Stimulated activated naive B cell treated with anti-CD40 and anti-IgM and Interleukin-4, amounts not matched to agents 10 μg/mL and 1 μg/mL and 100 μg/mL, for 72 hours (primary cell): ENCODE results near the gene TMEM51.

Experiments
- ATAC-seq, 2 donors: fragments of 150-1000 bp; cut with Tn5 transposase; replicated peaks; 2 replicates each; pipeline ENCODE4 v1.10.0; 2021; ENCODE audit warnings: moderate library complexity in 1 of 2
- DNase-seq: peaks from one replicate; pipeline ENCODE4 v3.0.0; 2021
- H3K27ac Mint-ChIP-seq: one replicate; pipeline ENCODE4 v1.8.0; 2022; ENCODE audit warnings: mild to moderate bottlenecking, mixed read lengths
- H3K27me3 Mint-ChIP-seq, 2 donors: one replicate each; pipeline ENCODE4 v1.8.0; 2022; ENCODE audit warnings: mixed read lengths in 2 of 2
- H3K36me3 Mint-ChIP-seq, 2 donors: one replicate each; pipeline ENCODE4 v1.8.0; 2022; ENCODE audit warnings: mixed read lengths in 2 of 2, mild to moderate bottlenecking in 1 of 2
- H3K4me1 Mint-ChIP-seq, 2 donors: one replicate each; pipeline ENCODE4 v1.8.0; 2022; ENCODE audit warnings: mixed read lengths in 2 of 2, mild to moderate bottlenecking in 1 of 2
- H3K4me3 Mint-ChIP-seq, 2 donors: one replicate each; pipeline ENCODE4 v1.8.0; 2022; ENCODE audit warnings: mild to moderate bottlenecking in 2 of 2, mixed read lengths in 2 of 2, moderate library complexity in 1 of 2
- H3K9me3 Mint-ChIP-seq, 2 donors: one replicate each; pipeline ENCODE4 v1.8.0; 2022; ENCODE audit warnings: mixed read lengths in 2 of 2, mild to moderate bottlenecking in 1 of 2

TMEM51 gene

DNA sequence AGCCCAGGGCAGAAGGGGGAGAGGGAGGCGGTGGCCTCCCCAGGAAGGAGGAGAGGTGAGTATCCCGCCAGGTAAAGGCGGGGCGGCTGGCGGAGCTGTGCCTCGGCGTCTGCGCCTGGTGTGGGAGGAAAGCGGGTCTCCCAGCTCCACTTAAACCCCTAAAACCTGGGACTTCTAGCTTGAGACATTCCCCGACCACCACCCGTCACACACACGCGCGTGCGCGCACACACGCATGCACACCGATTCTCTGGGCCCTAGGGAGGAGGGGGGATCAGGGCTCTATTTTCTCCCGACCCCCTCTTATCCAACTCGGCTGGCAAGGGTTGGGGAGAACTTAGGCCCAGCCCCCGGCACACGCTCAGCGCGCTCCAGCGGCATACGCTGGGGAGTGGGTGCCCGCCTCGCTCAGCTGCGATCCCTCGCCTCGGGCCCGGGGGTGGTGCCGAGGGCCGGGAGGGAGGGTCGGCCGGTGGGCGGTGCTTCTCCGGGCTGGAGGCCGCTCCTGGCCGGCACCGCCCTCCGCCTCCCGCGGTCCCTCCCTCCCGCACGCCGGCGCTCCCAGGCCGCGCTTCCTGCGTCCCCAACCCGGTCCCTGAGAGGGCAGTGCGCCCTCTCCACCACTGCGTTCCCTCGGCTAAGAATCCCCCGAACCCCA lies at the start of gene TMEM51:
Gene TMEM51, plus strand, starts transcription at position 564 of the 658 bp plus-strand sequence. CDS start 61,341 bp downstream, outside the sequence.
- peaks cover 52 to 57% of the 10 kb centered on the region in 2 donors for H3K27me3 Mint-ChIP-seq
- DNase-seq, result no peak

DNA sequence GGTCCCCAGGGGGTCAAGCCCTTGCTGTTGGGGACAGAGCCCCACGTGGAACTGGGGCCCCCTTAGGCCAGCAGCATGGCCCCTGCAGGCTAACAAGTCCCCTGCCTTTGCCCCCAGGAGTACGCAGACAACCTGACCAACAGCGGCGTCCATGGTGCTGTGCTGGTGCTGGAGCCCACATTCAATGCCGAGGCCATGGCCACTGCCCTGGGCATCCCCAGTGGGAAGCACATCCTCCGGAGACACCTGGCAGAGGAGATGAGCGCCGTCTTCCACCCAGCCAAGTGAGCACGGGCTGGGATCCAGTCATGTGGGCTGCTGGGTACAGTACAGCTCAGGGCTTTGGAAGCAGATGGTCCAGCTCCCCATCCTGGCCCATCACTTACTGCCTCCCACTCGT lies 49.6 kb upstream of the TMEM51 start:
- peaks cover 32% of the 10 kb centered on the region in 2 donors for H3K27me3 Mint-ChIP-seq
- no peak overlapping the region for H3K27ac Mint-ChIP-seq
- no peak for DNase-seq
- ATAC-seq, result no peak
- H3K4me3 Mint-ChIP-seq, result no peak overlapping the region
- no peaks in the 10 kb centered on the region for H3K36me3 Mint-ChIP-seq
- H3K4me1 Mint-ChIP-seq, result peaks cover 5 to 10% of the 10 kb centered on the region in 2 donors
- H3K9me3 Mint-ChIP-seq, result no peaks in the 10 kb centered on the region

More for the DNA sequence above, at the start of gene TMEM51:
- Mint-ChIP-seq H3K4me1 (peaks cover 14 to 40% of the 10 kb centered on the region in 2 donors), H3K9me3 (peaks cover 0 to 4% of the 10 kb centered on the region in 2 donors), H3K4me3 (peak within 1 kb of the TSS; percentile 44 to 56), H3K36me3 (no peaks in the 10 kb centered on the region), H3K27ac (no peak within 1 kb of the TSS)
- no peak for ATAC-seq

DNA sequence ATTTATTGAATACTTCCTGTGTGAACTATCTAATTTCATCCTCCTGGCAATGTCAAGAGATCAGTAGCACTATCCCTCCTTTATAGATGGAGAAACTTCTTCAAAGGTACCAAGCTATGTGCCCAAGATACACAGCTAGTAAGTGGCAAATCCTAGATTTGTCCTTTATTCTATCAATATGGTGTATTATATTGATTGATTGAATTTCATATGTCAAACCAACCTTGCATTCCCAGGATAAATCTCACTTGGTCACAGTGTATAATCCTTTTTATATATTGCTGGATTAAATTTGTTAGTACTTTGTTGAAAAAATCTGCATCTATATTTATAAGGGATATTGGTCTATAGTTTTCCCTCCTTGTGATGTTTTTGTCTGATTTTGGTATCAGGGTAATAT lies 48.8 kb upstream of the TMEM51 start:
- Mint-ChIP-seq H3K4me1 (peaks cover 5 to 10% of the 10 kb centered on the region in 2 donors), H3K27ac (no peak overlapping the region), H3K9me3 (no peaks in the 10 kb centered on the region), H3K27me3 (peaks cover 23 to 24% of the 10 kb centered on the region in 2 donors), H3K36me3 (no peaks in the 10 kb centered on the region), H3K4me3 (no peak overlapping the region)
- DNase-seq, result no peak
- ATAC-seq, result no peak

GRCh38 chr1:15106608-15107007 lies 46.9 kb upstream of the TMEM51 start:
- DNase-seq, result no peak
- no peak for ATAC-seq
- Mint-ChIP-seq H3K36me3 (no peaks in the 10 kb centered on the region), H3K9me3 (no peaks in the 10 kb centered on the region), H3K27me3 (peaks cover 5 to 7% of the 10 kb centered on the region in 2 donors), H3K4me3 (no peak overlapping the region), H3K4me1 (no peaks in the 10 kb centered on the region), H3K27ac (no peak overlapping the region)

DNA sequence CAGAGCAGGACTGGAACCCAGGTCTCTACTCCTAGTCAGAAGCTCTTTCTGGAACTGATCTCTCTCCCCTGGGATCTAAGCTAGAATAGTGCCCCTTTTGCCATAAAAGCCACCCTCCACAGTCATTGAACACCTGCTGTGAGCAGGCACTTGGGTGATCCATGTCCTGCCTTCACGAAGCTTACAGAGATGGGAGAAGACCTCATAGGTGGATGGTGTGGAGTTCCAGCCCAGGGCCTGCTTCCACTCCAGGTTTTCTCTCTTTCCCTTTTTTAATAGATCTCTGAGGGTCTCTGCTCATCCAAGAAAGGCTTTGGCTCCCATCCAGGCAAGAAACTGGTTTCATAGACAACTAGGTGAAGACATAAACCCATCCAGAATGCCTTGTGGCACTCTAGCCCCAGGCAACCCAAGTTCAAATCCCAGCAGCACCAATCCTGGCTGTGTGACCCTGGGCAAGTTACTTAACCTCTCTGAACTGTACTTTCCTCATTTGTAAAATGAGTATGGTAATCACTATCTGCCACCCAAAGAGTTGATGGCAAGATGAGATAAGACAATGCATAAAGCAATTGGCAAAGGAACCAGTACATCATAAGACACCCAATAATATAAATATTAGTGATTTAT lies 46.4 kb upstream of the TMEM51 start:
- Mint-ChIP-seq H3K27me3 (peaks cover 0 to 3% of the 10 kb centered on the region in 2 donors), H3K4me3 (no peak overlapping the region), H3K4me1 (peaks cover 2 to 4% of the 10 kb centered on the region in 2 donors), H3K9me3 (no peaks in the 10 kb centered on the region), H3K36me3 (no peaks in the 10 kb centered on the region), H3K27ac (no peak overlapping the region)
- DNase-seq, result no peak
- ATAC-seq, result no peak

- H3K27me3 Mint-ChIP-seq, result peaks cover 0 to 3% of the 10 kb centered on the region in 2 donors
- DNase-seq, result no peak
- H3K36me3 Mint-ChIP-seq, result no peaks in the 10 kb centered on the region
- no peak for ATAC-seq
- no peaks in the 10 kb centered on the region for H3K9me3 Mint-ChIP-seq
- no peak overlapping the region for H3K27ac Mint-ChIP-seq
- H3K4me1 Mint-ChIP-seq, result peaks cover 4% of the 10 kb centered on the region in 2 donors
- no peak overlapping the region for H3K4me3 Mint-ChIP-seq
Measured at GRCh38 chr1:15107911-15108310, 45.6 kb upstream of the TMEM51 start.

DNA sequence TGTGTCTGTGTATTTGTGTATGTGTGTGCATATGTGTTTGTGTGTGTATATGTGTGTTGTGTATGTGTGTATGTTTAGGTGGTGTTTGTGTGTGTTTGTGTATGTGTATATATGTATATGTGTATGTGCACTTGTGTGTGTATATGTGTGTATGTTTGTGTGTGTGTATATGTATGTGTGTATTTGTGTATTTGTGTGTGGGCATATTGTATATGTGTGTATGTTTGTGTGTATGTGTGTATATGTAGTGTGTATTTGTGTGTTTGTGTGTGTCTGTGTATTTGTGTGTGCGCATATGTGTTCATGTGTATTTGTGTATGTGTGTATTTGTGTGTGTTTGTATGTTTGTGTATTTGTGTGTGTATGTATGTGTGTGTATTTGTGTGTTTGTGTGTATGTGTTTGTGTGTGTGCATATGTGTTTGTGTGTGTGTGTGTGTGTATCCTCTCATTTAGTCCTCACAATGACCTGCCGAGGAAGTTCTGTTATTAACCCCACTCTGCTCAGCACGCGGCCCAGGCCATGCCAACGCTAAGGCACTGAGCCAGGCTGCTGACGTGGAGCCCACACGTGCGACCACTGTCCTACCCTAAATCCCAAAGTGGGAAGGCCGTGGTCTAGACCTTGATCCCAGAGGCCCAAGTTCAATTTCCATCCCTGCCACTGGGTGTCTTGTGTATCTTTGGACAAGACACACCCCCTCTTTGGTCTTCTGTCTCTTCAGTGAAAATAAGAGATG lies 43.2 kb upstream of the TMEM51 start:
- ATAC-seq (no peak), DNase-seq (no peak)
- Mint-ChIP-seq H3K36me3 (no peaks in the 10 kb centered on the region), H3K9me3 (no peaks in the 10 kb centered on the region), H3K27ac (no peak overlapping the region), H3K27me3 (peaks cover 5 to 7% of the 10 kb centered on the region in 2 donors), H3K4me1 (peaks cover 4% of the 10 kb centered on the region in 2 donors), H3K4me3 (no peak overlapping the region)

- peaks cover 5 to 7% of the 10 kb centered on the region in 2 donors for H3K27me3 Mint-ChIP-seq
- H3K4me1 Mint-ChIP-seq, result peaks cover 4% of the 10 kb centered on the region in 2 donors
- H3K36me3 Mint-ChIP-seq, result no peaks in the 10 kb centered on the region
- no peak for DNase-seq
- no peak overlapping the region for H3K4me3 Mint-ChIP-seq
- H3K27ac Mint-ChIP-seq, result no peak overlapping the region
- no peaks in the 10 kb centered on the region for H3K9me3 Mint-ChIP-seq
- no peak for ATAC-seq
Measured at GRCh38 chr1:15110867-15111230, 42.7 kb upstream of the TMEM51 start.

DNA sequence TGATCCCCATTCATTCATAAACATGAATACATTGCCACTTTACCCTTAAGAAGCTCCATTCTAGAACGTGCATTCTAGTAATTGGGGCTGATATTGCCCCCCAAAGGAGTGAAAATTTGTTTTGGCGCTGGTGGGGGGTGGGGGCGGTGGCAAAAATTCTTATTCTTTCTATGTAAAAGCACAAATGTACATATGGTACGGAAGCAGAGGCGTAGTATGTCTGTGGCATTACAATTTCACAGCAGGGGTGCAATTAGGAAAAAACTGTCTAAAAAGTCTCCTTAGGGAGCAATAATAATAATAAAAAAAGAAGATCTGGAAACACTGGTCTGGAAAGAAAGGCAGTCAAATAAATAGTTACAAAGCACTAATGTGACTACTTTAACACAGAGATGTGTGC lies 40.4 kb upstream of the TMEM51 start:
- Mint-ChIP-seq H3K4me3 (no peak overlapping the region), H3K36me3 (no peaks in the 10 kb centered on the region), H3K4me1 (peaks cover 4% of the 10 kb centered on the region in 2 donors), H3K9me3 (no peaks in the 10 kb centered on the region), H3K27me3 (peaks cover 4 to 5% of the 10 kb centered on the region in 2 donors), H3K27ac (no peak overlapping the region)
- DNase-seq (no peak), ATAC-seq (no peak)

GRCh38 chr1:15114884-15115283 lies 38.7 kb upstream of the TMEM51 start:
- H3K9me3 Mint-ChIP-seq, result no peaks in the 10 kb centered on the region
- H3K4me3 Mint-ChIP-seq, result no peak overlapping the region
- ATAC-seq (no peak), DNase-seq (no peak)
- no peak overlapping the region for H3K27ac Mint-ChIP-seq
- H3K36me3 Mint-ChIP-seq, result no peaks in the 10 kb centered on the region
- H3K4me1 Mint-ChIP-seq, result peaks cover 4% of the 10 kb centered on the region in 2 donors
- peaks cover 12 to 18% of the 10 kb centered on the region in 2 donors for H3K27me3 Mint-ChIP-seq

- Mint-ChIP-seq H3K36me3 (no peaks in the 10 kb centered on the region), H3K27me3 (peaks cover 12 to 18% of the 10 kb centered on the region in 2 donors), H3K4me1 (peaks cover 4% of the 10 kb centered on the region in 2 donors), H3K27ac (no peak overlapping the region), H3K4me3 (no peak overlapping the region), H3K9me3 (no peaks in the 10 kb centered on the region)
- ATAC-seq (no peak), DNase-seq (no peak)
Measured at GRCh38 chr1:15115542-15116330, 37.8 kb upstream of the TMEM51 start.

DNA sequence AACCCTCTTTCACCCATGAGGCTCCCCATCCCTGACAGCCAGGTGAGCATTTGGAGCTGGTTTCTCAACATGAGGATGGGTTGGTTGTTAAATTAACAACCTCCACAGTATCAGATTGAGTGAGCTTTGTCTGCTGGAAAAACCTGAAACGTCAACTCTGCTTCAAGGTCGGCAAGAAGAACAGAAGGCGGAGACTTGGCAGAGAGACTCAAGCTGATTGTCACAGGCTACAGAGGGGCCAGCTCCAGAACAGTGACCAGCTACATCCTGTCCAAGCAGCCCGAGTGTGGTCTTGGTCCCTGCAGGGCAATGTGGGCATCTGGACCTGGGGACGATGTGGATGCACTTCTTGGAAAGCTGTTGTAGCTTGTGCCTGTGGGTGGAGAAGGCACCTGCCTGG lies 36.6 kb upstream of the TMEM51 start:
- H3K4me3 Mint-ChIP-seq, result no peak overlapping the region
- H3K4me1 Mint-ChIP-seq, result peaks cover 3 to 4% of the 10 kb centered on the region in 2 donors
- H3K27ac Mint-ChIP-seq, result no peak overlapping the region
- no peaks in the 10 kb centered on the region for H3K9me3 Mint-ChIP-seq
- H3K36me3 Mint-ChIP-seq, result no peaks in the 10 kb centered on the region
- DNase-seq (no peak), ATAC-seq (no peak)
- H3K27me3 Mint-ChIP-seq, result peaks cover 12 to 18% of the 10 kb centered on the region in 2 donors

DNA sequence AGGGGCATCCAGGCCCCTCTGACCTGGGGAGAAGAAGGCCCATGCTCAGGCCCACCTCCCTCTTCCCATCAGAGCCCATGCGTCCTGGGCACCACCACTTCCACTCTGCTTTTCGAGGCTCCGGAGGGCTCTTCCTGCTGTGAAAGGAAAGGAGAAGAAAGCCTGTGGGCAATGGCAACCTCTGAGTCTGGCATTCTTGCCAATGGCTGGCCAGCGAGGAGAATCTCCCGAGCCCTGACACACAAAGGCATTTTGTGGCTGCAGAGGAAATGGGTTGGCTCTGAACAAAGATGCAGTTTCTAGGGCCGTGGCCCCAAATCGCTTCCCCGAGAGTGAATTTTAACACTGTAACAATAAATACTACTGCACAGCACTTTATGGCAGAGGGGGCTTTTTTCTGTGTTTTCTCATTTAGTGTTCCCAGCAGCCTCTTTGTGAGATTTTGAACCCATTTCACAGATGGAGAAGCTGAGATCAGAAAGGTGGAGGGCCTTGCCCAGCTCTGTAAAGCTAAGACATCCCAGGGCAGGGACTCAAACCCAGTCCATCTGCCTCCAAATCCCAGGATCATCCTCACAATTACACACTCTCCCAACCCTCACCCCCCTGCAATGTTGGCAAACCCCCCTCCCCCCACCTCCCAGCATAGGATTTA lies 35.7 kb upstream of the TMEM51 start:
- Mint-ChIP-seq H3K9me3 (no peaks in the 10 kb centered on the region), H3K36me3 (no peaks in the 10 kb centered on the region), H3K27ac (no peak overlapping the region), H3K4me3 (no peak overlapping the region), H3K27me3 (peaks cover 12 to 18% of the 10 kb centered on the region in 2 donors), H3K4me1 (no peaks in the 10 kb centered on the region)
- ATAC-seq (no peak), DNase-seq (no peak)

DNA sequence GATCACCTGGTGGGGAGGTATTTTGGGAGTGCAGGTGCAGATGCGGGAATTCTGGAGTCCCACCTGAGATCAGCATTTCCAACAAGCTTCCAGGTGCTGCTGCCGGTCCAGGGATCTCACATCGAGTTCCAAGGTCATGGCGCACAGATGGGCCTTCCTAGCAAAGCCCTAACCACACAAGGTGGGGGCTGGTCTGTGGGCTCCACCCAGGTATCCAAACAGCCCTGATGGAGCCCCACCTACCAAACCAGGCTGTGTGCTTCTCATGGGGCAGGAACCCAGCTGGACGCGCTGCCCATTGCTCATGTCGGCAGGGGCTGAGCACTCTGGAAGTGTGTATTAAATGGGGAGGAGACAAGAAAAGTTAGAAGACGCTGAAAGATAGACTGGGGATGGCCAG lies 35.0 kb upstream of the TMEM51 start:
- H3K4me3 Mint-ChIP-seq, result no peak overlapping the region
- H3K27ac Mint-ChIP-seq, result no peak overlapping the region
- DNase-seq, result no peak

More for the DNA sequence above, 35.0 kb upstream of the TMEM51 start:
- no peak for ATAC-seq
- H3K36me3 Mint-ChIP-seq, result no peaks in the 10 kb centered on the region
- no peaks in the 10 kb centered on the region for H3K9me3 Mint-ChIP-seq
- H3K4me1 Mint-ChIP-seq, result no peaks in the 10 kb centered on the region
- H3K27me3 Mint-ChIP-seq, result peaks cover 12 to 18% of the 10 kb centered on the region in 2 donors
